ENCODE results near the gene CNOT3.
"Not testable (repeated sequence)": the region's sequence is repeated elsewhere in the genome, so short reads cannot be mapped to it uniquely, and the experiment has no call there.

Gene CNOT3

GRCh38 chr19:54172471-54173358 is 35.2 kb downstream of the CNOT3 start, which contains the start of gene TMC4:
Gene TMC4 (minus strand): TSS chr19:54173160. CDS start chr19:54173117, 43 bp downstream.
- DNase-seq: no peak

- no peak for DNase-seq
Measured at GRCh38 chr19:54173359-54173699, 35.8 kb downstream of the CNOT3 start.

DNA sequence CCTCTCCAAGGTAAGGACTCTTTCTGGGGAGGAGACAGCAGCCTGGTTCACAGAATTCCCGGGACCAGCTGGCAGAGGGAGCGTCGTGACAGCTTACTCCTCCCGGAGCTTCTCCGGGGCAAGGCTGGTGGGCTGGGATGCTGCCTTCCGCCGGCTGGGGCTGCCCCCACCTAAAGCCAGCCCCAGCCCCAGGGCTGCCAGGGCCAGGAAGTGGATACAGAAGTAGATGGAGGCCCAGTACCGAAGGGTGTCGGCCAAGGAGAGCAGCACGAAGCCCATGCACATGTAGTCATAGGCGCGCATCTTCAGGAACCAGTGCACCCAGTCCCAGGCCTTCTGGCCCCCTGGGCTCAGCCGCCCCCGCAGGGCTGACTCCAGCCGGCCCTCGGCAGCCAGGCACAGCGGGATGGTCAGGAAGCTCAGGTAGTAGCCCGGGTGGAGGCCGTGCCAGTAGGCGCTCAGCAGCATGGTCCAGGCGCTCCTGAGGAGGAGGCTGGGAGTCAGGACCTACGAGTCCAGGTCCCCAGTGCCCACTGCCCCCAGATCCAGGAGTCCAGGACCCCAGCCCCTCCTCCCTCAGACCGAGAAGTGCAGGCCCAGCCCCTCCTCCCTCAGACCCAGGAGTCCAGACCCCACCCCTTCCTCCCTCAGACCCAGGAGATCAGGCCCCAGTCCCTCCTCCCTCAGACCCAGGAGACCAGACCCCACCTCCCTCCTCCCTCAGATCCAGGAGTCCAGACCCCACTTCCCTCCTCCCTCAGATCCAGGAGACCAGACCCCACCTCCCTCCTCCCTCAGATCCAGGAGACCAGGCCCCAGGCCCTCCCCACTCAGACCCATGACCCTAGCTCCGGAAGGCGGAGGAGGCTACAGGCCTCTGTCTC is 36.6 kb downstream of the CNOT3 start:
- DNase-seq: no peak

DNA sequence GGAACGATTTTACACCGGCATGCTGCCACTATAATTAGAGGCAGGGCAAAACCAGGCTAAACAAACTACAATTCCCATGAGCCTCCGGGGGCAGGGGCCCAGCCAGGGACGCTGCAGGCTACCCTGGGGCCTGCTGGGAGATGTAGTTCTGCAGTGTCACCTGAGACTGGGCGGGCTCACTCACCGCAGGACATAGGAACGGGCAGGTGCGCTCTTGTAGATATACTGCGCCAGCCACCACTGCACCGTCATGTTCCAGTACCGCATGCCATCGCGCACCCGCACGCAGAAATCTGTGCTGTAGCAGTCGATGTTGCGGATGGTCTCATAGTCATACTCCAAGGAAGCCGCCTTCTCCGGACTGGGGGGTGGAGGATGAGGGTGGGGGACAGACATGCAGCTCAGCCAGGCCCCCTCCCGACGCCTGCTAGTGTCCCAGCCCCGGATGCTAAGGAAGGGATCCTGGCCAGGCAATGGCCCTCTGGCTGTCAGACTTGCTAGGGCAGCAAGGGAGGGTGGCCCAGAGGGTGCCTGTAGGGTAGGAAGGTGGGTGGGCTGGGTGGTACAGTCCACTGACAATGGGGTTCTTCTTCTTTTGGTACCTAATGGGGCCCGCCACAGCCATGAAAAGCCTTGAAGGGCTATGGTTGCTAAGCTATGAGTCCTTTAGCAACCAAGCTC is 41.2 kb downstream of the CNOT3 start:
- no peak for DNase-seq

GRCh38 chr19:54179262-54179852 is 41.8 kb downstream of the CNOT3 start:
- DNase-seq: no peak

GRCh38 chr19:54179921-54180461 is 42.4 kb downstream of the CNOT3 start:
- no peak for DNase-seq

DNA sequence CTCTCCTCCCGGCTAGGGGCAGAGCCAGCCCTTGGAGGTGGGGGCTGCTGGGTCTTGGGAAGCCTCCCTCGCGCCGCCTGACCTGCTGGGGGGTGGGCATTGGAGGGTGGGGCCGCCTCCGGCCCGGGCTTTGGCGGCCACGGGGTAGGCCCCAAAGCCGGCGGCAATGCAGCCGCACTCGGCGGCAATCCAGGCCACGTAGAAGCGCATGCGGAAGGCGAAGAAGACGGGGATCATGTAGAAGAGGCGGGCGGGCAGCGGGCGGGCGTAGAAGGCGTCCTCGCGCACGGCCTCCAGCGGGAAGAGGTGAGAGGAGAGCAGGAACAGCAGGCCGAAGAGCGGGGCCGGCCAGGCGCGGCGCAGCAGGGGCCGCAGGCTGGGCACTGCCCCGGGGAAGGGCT is 43.1 kb downstream of the CNOT3 start:
- DNase-seq: no peak

GRCh38 chr19:54181894-54182293 is 44.3 kb downstream of the CNOT3 start:
- not testable (repeated sequence) for DNase-seq

DNA sequence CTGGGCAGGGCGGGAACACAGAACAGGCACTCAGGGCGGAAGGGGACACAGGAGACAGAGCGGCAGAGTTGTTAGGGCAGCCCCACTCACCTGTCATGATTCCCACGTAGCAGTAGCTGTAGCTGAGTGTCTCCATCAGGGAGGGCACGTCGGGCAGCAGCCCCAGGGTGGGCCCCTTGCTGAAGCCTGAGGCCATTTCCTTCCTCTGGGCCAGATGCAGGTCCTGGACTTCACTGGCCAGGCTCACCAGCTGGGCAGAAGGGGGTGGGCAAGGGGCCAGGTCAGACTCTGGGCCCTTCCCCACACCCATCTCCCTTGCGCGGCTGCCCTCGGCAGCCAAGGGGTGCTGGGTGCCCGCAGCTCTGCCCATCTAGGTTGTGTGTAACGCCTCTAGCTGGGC is 45.9 kb downstream of the CNOT3 start:
- DNase-seq: no peak

DNA sequence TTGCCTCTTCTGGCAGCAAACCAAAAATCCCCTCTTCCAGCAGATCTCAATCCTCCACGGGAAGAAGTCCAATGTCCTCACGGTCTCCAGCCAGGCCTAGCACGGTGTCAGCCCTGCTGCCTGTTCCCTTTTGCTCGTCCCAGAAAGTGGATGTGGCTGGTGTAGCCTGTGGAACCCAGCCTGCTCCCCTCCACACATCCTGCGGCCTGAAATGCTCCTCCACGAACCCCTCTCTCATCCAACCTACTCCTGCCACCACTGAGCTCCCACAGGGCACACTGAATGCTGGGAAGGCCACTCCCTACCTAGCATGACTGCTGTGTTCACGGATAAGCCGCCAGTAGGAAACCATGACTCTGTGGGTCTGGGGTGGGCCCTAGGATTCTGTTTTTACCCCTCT is 48.8 kb downstream of the CNOT3 start:
- no peak for DNase-seq

GRCh38 chr19:54186934-54187381 is 49.4 kb downstream of the CNOT3 start:
- DNase-seq: no peak

- DNase-seq: peak; percentile 51
Measured at GRCh38 chr19:54188215-54188871, 50.8 kb downstream of the CNOT3 start.

DNA sequence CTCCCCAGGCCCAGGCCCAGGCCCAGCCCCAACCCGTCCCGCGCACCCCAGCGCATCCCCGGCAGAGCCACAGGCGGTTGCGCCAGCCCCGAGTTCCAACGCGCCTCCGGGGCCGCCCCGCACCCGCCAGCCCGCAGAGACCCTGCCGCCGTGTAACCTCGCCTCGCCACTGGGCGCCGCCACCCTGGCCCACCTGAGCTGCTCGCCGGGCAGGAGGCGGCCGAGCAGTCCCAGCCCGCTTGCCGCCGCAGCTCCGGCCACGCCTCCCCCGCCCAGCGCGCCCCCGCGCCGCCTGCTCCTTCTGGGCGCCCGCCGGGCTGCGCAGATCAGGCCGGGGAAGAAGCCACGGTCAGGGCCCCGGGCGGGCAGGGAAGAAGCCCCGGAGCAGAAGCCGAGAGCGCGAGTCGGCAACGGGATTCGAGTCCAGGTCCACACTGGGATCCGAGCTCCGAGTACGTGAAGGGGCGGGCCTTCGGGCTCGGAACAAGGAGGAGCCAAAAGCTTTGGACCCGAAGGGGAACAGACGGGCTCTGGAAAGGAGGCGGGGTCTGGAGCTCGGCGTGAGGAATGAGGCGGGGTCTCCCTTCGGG is 51.7 kb downstream of the CNOT3 start, which contains the start of gene MBOAT7:
TSS of gene MBOAT7 (minus strand) at position 436 of the 590 bp plus-strand sequence. CDS start 1,072 bp downstream, outside the sequence.
- DNase-seq: no peak

DNA sequence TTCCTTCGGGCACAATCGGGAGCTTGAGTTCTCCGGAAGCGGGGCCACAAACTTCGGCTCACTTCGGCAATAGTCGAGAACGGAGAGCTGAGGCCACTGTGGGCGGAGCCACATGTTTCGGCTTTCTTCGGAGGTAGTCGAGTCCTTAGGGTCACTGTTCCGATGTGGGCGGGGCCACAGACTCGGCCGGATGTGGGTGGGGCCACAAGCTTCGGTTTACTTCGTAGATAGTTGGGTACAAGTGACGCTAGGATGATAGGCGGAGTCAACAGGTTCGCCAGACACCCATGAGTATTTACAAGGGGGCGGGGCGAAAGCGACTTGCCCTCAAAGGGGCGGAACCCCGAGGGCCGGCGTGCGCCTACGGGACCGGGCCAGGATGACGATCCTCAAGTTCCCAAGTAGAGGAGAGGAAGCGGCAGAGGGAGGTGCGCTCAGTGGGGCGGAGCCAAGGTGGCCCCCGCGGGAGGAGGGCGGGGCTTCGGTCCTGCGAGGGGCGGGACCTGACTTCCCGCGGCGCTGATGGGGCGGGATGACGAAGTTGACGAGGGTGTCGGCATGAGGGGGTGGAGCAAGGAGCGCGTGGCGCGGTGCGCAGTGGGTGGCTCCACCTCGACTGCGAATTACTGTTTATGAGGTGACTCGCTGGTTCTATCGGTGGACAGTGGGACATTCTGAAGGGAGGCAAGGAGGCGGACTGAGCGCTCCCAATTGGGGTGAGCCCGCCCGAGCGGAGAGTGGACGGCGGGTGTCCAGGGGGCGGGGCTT is 52.4 kb downstream of the CNOT3 start:
- peak; percentile 100 for DNase-seq

GRCh38 chr19:54190503-54191010 is 53.0 kb downstream of the CNOT3 start:
- peak; percentile 100 for DNase-seq

DNA sequence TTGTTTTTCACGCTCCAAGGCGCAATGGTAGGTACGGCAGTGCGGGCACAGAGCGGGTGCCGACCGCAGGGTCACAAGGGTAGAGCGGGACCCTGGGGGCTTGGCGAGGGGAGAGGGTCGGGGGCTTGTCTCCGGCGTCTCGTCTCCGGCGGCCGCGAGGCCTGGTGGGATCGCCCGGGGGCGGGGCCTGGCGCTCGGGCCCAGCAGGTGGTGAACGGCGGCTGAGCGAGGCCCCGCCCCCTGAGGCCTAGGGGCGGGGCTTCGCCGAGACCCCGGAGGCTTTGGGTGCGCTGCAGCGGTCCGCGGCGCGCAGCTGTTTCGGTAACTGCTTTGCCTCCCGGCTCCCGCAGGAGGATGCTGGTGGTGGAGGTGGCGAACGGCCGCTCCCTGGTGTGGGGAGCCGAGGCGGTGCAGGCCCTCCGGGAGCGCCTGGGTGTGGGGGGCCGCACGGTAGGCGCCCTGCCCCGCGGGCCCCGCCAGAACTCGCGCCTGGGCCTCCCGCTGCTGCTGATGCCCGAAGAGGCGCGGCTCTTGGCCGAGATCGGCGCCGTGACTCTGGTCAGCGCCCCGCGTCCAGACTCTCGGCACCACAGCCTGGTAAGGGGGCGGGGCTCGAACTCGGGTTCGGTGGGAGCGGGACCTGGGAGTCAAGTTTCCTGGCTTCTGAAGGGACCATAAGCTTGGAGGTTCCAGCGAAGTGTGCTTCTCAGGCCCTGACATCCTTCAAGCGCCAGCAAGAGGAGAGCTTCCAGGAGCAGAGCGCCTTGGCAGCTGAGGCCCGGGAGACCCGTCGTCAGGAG is 53.6 kb downstream of the CNOT3 start, which contains the start of gene TSEN34:
TSS of gene TSEN34 (plus strand) at position 298 of the 800 bp plus-strand sequence. CDS start at position 355, 57 bp downstream.
- DNase-seq: peak; percentile 82

DNA sequence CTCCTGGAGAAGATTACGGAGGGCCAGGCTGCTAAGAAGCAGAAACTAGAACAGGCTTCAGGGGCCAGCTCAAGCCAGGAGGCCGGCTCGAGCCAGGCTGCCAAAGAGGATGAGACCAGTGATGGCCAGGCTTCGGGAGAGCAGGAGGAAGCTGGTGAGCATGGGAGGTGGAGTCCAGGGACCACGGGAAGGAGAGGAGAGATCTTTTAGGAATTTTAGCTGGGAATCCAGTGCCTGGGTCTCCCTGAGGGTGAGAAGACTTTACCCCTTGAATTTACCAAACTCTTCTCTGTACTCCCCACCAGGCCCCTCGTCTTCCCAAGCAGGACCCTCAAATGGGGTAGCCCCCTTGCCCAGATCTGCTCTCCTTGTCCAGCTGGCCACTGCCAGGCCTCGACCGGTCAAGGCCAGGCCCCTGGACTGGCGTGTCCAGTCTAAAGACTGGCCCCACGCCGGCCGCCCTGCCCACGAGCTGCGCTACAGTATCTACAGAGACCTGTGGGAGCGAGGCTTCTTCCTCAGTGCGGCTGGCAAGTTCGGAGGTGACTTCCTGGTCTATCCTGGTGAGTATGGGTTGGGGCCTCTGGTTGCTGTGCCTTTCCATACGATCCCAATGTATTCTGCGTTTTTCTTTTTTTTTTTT is 54.4 kb downstream of the CNOT3 start:
- DNase-seq: no peak

- no peak for DNase-seq
Measured at GRCh38 chr19:54193011-54193410, 55.4 kb downstream of the CNOT3 start.

DNA sequence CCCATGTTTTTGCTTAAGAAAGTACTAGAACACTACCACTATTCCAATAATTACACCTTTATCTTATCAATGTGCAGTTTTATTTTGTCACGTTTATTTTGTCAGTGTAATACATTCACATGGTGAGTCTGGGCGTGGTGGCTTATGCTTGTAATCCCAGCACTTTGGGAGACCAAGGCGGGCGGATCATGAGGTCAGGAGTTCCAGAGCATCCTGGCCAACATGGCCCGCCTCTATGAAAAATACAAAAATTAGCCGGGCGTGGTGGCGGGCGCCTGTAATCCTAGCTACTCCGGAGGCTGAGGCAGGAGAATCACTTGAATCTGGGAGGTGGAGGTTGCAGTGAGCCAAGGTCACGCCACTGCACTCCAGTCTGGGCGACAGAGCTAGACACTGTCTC is 56.9 kb downstream of the CNOT3 start:
- DNase-seq: not testable (repeated sequence)

Measured in effector CD4-positive, alpha-beta T cell (primary cell).